ENCODE data around the gene TMEM74B.

- no peak for TF ChIP-seq ZNF510 (tag by site-specific recombination; IDR thresholded peaks at IDR 0.05; ENCODE audit: insufficient replicate concordance)
- TF ChIP-seq ZBTB1 (tag by site-specific recombination; IDR thresholded peaks at IDR 0.05) = no peak
- TF ChIP-seq ZNF132 (tag by site-specific recombination; IDR thresholded peaks at IDR 0.05; ENCODE audit: borderline replicate concordance) = no peak
- no peak for TF ChIP-seq ZNF133 (tag by site-specific recombination; IDR thresholded peaks at IDR 0.05)
- no peak for TF ChIP-seq IKZF3 (tag by site-specific recombination; IDR thresholded peaks at IDR 0.05)
- TF ChIP-seq ZNF174 (tag by site-specific recombination; IDR thresholded peaks at IDR 0.05) = no peak
Measured at GRCh38 chr20:1150218-1150617, 34.6 kb downstream of the TMEM74B start.
